HepG2 (cell line): ENCODE data around the gene KLHL33. TPM values are rescaled to one million over a fixed set of nuclear protein-coding genes. Genes with fewer than 3 reads are reported as not detected.
A peak's percentile ranks its signal among the peaks of the same experiment; 100 is the strongest.

ENCODE experiments used
- GMEB1 ChIP-seq: sonication (generic); formaldehyde crosslinking; IDR thresholded peaks from 2 replicates; pipeline ENCODE4 v1.5.1; 2020; ENCODE audit warnings: missing genetic modification reagents, mild to moderate bottlenecking, borderline replicate concordance
- GTF2F1 ChIP-seq: fragments of 150-350 bp; IDR thresholded peaks from 2 replicates; pipeline ENCODE4 v1.6.1; 2014; ENCODE audit warnings: low read length
- IKZF1 ChIP-seq: fragments of 450-650 bp; IDR thresholded peaks from 2 replicates; pipeline ENCODE4 v1.7.1; 2016
- JUN ChIP-seq: sonication (generic); formaldehyde crosslinking; IDR thresholded peaks from 2 replicates; pipeline ENCODE4 v1.4.0; 2020; ENCODE audit warnings: mild to moderate bottlenecking, missing genetic modification reagents
- JUND ChIP-seq: sonication (generic); formaldehyde crosslinking; IDR thresholded peaks from 2 replicates; pipeline ENCODE4 v1.8.0; 2022; ENCODE audit warnings: mild to moderate bottlenecking, missing genetic modification reagents
- NFKBIZ ChIP-seq: IDR thresholded peaks from 2 replicates; pipeline ENCODE4 v1.6.1; 2018; ENCODE audit warnings: missing genetic modification reagents, missing compliant biosample characterization
- PREB ChIP-seq: sonication (generic); formaldehyde crosslinking; IDR thresholded peaks from 2 replicates; pipeline ENCODE4 v1.4.0; 2020; ENCODE audit warnings: missing genetic modification reagents
- PRPF4 ChIP-seq: fragments of 200-400 bp; formaldehyde crosslinking; IDR thresholded peaks from 2 replicates; pipeline ENCODE4 v1.6.1; 2016; ENCODE audit warnings: low read length, low read depth; ENCODE audit not compliant: poor library complexity, severe bottlenecking
- RAD21 ChIP-seq: fragments of 450-650 bp; formaldehyde crosslinking; IDR thresholded peaks from 2 replicates; pipeline ENCODE4 v1.5.0; 2020; ENCODE audit warnings: mild to moderate bottlenecking
- SRSF4 ChIP-seq: fragments of 200-400 bp; formaldehyde crosslinking; IDR thresholded peaks from one replicate; pipeline ENCODE4 v1.6.1; 2018; ENCODE audit warnings: mild to moderate bottlenecking, low read depth, low read length, moderate library complexity; ENCODE audit not compliant: poor library complexity, severe bottlenecking
- UBTF ChIP-seq: sonication (generic); formaldehyde crosslinking; IDR thresholded peaks from 2 replicates; pipeline ENCODE4 v1.4.0; 2020; ENCODE audit warnings: mild to moderate bottlenecking, missing genetic modification reagents
- ZBTB21 ChIP-seq: sonication (generic); formaldehyde crosslinking; IDR thresholded peaks from 2 replicates; pipeline ENCODE4 v1.4.0; 2020; ENCODE audit warnings: missing genetic modification reagents
- ZBTB26 ChIP-seq: IDR thresholded peaks from 2 replicates; pipeline ENCODE4 v1.6.1; 2016; ENCODE audit warnings: missing compliant biosample characterization, missing genetic modification reagents, borderline replicate concordance
- ZMAT3 ChIP-seq: sonication (generic); formaldehyde crosslinking; conservative IDR thresholded peaks from 2 replicates; pipeline ENCODE4 v1.7.0; 2021; ENCODE audit warnings: missing genetic modification reagents
- ZNF572 ChIP-seq: sonication (generic); formaldehyde crosslinking; IDR thresholded peaks from 2 replicates; pipeline ENCODE4 v1.5.1; 2020; ENCODE audit warnings: mild to moderate bottlenecking, missing genetic modification reagents
- ZNF605 ChIP-seq: sonication (generic); formaldehyde crosslinking; IDR thresholded peaks from 2 replicates; pipeline ENCODE4 v1.8.0; 2022; ENCODE audit warnings: mild to moderate bottlenecking, missing genetic modification reagents
- ZNF777 ChIP-seq: sonication (generic); formaldehyde crosslinking; IDR thresholded peaks from 2 replicates; pipeline ENCODE4 v1.4.0; 2020; ENCODE audit warnings: missing genetic modification reagents
- ZNF782 ChIP-seq: sonication (generic); formaldehyde crosslinking; IDR thresholded peaks from 2 replicates; pipeline ENCODE4 v1.4.0; 2020; ENCODE audit warnings: missing genetic modification reagents, mild to moderate bottlenecking, borderline replicate concordance
- polyA plus RNA-seq, 8 experiments: library from polyadenylated mRNA; depleted of rRNA in 3 of 8; stranded (reverse) in 7 of 8; unstranded in 1 of 8; fragments of >200 nt; fragmentation: Illumina TruSeq in 4 of 8; extraction: Trizol in 4 of 8; gene quantifications; 2 replicates each; pipeline versions ENCODE4 v1.2.1 to v1.2.3, GENCODE V29; 2011 to 2016; ENCODE audit warnings: low read depth in 4 of 8, missing spikeins in 1 of 8, mixed read lengths in 1 of 8; ENCODE audit not compliant: insufficient read depth in 1 of 8
- total RNA-seq, 5 experiments: library from RNA; depleted of rRNA; stranded (reverse); fragments of >200 nt; fragmentation: Illumina TruSeq; extraction: Trizol; gene quantifications; 2 replicates each; pipeline ENCODE4 v1.2.3, GENCODE V29; 2016; ENCODE audit warnings: low read depth in 1 of 5
- TF ChIP-seq, protein P1 (sequence below): sonication (generic); formaldehyde crosslinking; IDR thresholded peaks from 2 replicates; pipeline ENCODE4 v1.5.0; 2020; ENCODE audit warnings: mild to moderate bottlenecking, missing genetic modification reagents
- TF ChIP-seq, protein P2 (sequence below): sonication (generic); formaldehyde crosslinking; IDR thresholded peaks from 2 replicates; pipeline ENCODE4 v1.8.0; 2022; ENCODE audit warnings: missing genetic modification reagents, low read depth, mild to moderate bottlenecking, borderline replicate concordance

Gene KLHL33
- total and polyA plus RNA-seq, 2 of the 13 experiments (the other 11 are each of a cell fraction or from before 2014, with no cell fraction given) = not detected

- TF ChIP-seq UBTF (CRISPR knock-in tag) = peak; percentile 98
- peak; percentile 92 for TF ChIP-seq ZNF777 (CRISPR knock-in tag)
- TF ChIP-seq ZMAT3 (CRISPR knock-in tag) = no peak
- peak; percentile 60; the same call in 1 of the 2 replicates for TF ChIP-seq ZNF605 (CRISPR knock-in tag)
- no peak for TF ChIP-seq GTF2F1
- TF ChIP-seq, protein P1, sequence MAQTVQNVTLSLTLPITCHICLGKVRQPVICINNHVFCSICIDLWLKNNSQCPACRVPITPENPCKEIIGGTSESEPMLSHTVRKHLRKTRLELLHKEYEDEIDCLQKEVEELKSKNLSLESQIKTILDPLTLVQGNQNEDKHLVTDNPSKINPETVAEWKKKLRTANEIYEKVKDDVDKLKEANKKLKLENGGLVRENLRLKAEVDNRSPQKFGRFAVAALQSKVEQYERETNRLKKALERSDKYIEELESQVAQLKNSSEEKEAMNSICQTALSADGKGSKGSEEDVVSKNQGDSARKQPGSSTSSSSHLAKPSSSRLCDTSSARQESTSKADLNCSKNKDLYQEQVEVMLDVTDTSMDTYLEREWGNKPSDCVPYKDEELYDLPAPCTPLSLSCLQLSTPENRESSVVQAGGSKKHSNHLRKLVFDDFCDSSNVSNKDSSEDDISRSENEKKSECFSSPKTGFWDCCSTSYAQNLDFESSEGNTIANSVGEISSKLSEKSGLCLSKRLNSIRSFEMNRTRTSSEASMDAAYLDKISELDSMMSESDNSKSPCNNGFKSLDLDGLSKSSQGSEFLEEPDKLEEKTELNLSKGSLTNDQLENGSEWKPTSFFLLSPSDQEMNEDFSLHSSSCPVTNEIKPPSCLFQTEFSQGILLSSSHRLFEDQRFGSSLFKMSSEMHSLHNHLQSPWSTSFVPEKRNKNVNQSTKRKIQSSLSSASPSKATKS (CRISPR knock-in tag) = peak; percentile 18; the same call in 1 of the 2 replicates
- TF ChIP-seq IKZF1 = no peak
- TF ChIP-seq ZBTB26 (CRISPR knock-in tag) = peak; percentile 85; the same call in 1 of the 2 replicates
- peak; percentile 86; the same call in 1 of the 2 replicates for TF ChIP-seq ZNF782 (CRISPR knock-in tag)
- TF ChIP-seq PRPF4 = no peak
- no peak for TF ChIP-seq JUND (CRISPR knock-in tag)
- TF ChIP-seq RAD21 (CRISPR knock-in tag) = peak; percentile 32; the same call in 1 of the 2 replicates
- TF ChIP-seq, protein P2, sequence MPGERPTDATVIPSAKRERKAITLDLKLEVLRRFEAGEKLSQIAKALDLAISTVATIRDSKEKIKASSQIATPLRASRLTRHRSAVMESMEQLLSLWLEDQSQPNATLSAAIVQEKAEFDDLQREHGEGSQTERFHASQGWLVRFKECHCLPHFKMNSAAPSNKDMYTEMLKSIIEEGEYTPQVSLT (CRISPR knock-in tag) = no peak
- no peak for TF ChIP-seq ZBTB21
- TF ChIP-seq SRSF4 = no peak
- TF ChIP-seq JUN (CRISPR knock-in tag) = no peak; the same call in 1 of the 2 replicates
- no peak for TF ChIP-seq PREB (CRISPR knock-in tag)
- no peak for TF ChIP-seq ZNF572
- peak; percentile 3; the same call in 1 of the 2 replicates for TF ChIP-seq GMEB1
- peak; percentile 34; the same call in 1 of the 2 replicates for TF ChIP-seq NFKBIZ (CRISPR knock-in tag)
These were observed 22.9 kb downstream of the KLHL33 start, which contains the start of gene TEP1 (continued) for GRCh38 chr14:20412876-20413743.
